ENCODE measurements around the gene ATL1.

DNA sequence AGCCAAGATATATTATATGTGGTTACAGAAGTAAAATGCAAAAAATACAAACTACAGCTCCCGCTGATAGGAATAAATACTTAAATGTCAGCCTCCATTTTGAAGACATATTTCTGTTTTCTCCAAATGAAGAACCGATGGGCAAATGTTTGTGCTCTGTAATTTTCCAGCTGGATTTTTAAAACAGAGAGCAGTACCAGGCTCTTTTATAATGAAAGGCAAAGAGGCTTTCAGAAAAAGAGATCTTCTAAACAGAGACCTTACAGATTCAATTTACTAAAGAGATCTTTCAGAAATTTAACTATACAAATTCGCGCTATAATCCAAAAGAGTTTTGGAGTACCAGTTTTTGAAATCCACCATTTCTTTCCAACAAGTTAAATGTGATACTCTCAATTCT, 47.5 kb upstream of the ATL1 start:
- no peak for TF ChIP-seq CTCF (conservative IDR thresholded peaks at IDR 0.05; ENCODE audit: low read depth, low read length)
- TF ChIP-seq, protein P1, sequence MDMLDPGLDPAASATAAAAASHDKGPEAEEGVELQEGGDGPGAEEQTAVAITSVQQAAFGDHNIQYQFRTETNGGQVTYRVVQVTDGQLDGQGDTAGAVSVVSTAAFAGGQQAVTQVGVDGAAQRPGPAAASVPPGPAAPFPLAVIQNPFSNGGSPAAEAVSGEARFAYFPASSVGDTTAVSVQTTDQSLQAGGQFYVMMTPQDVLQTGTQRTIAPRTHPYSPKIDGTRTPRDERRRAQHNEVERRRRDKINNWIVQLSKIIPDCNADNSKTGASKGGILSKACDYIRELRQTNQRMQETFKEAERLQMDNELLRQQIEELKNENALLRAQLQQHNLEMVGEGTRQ (IDR thresholded peaks at IDR 0.05; ENCODE audit: low read depth, low read length), result no peak
- no peak for TF ChIP-seq CEBPB (IDR thresholded peaks at IDR 0.05; ENCODE audit: low read depth, low read length)
- TF ChIP-seq POLR2A (IDR thresholded peaks at IDR 0.05; ENCODE audit: low read depth, low read length), result no peak
- no peak for TF ChIP-seq RCOR1 (IDR thresholded peaks at IDR 0.05; ENCODE audit: insufficient replicate concordance, low read length)
- no peak for TF ChIP-seq MXI1 (IDR thresholded peaks at IDR 0.05; ENCODE audit: borderline replicate concordance, low read depth, low read length)
- no peak for TF ChIP-seq RAD21 (IDR thresholded peaks at IDR 0.05; ENCODE audit: low read length)
- no peak for TF ChIP-seq SMC3 (IDR thresholded peaks at IDR 0.05; ENCODE audit: low read depth, low read length)

Data from IMR-90 (cell line).